Measurements from ENCODE around the gene PRKACG.

PRKACG gene

GRCh38 chr9:68980341-68980914, 33.5 kb downstream of the PRKACG start:
- no peak for DNase-seq

GRCh38 chr9:68979538-68980314, 34.2 kb downstream of the PRKACG start:
- peak; percentile 34 for DNase-seq

- DNase-seq = no peak
These were observed 35.4 kb downstream of the PRKACG start for GRCh38 chr9:68978501-68978900.

- DNase-seq = no peak
These were observed 35.8 kb downstream of the PRKACG start for GRCh38 chr9:68978066-68978465.

GRCh38 chr9:68975365-68976043, 38.4 kb downstream of the PRKACG start:
- DNase-seq = no peak

- DNase-seq = no peak
These were observed 39.0 kb downstream of the PRKACG start for GRCh38 chr9:68974901-68975300.

- no peak for DNase-seq
These were observed 39.5 kb downstream of the PRKACG start for GRCh38 chr9:68974431-68974830.

- DNase-seq = no peak
These were observed 40.3 kb downstream of the PRKACG start for GRCh38 chr9:68973619-68974018.

GRCh38 chr9:68970151-68970550, 43.8 kb downstream of the PRKACG start:
- DNase-seq = no peak

- DNase-seq = no peak
These were observed 44.4 kb downstream of the PRKACG start for GRCh38 chr9:68969538-68969937.

GRCh38 chr9:68967800-68968199, 46.1 kb downstream of the PRKACG start:
- no peak for DNase-seq

- no peak for DNase-seq
These were observed 47.4 kb downstream of the PRKACG start for GRCh38 chr9:68966496-68966944.

- no peak for DNase-seq
These were observed 49.1 kb downstream of the PRKACG start for GRCh38 chr9:68964765-68965164.

GRCh38 chr9:68964102-68964541, 49.8 kb downstream of the PRKACG start:
- no peak for DNase-seq

GRCh38 chr9:68963416-68963815, 50.5 kb downstream of the PRKACG start:
- DNase-seq = no peak

Data from CD4-positive, alpha-beta T cell treated with Interleukin-6 for 4 hours (primary cell).